MCF 10A (cell line): ENCODE results near the gene LCN12. TPM values are rescaled to one million over a fixed set of nuclear protein-coding genes. Genes with fewer than 3 reads are reported as not detected.

Experiments used
- BruUV-seq: library from RNA; stranded (reverse); fragments of 400-500 nt; replicated peaks from 2 replicates; lab custom pipeline; 2021; lab: Mats Ljungman, UMichigan
- CTCF ChIA-PET: fragments of 300-600 bp; sonication (Branson Sonifier 250); formaldehyde crosslinking; extraction: SDS; loops from one replicate; lab custom pipeline; 2021; ENCODE audit warnings: antibody characterized with exemption, inconsistent platforms; lab: Yijun Ruan, JAX
- POLR2A ChIA-PET: fragments of 300-600, 350-650 bp; sonication (Branson Sonifier 250); formaldehyde crosslinking; extraction: SDS; loops from one replicate; lab custom pipeline; 2020; ENCODE audit warnings: antibody characterized with exemption, inconsistent platforms; lab: Yijun Ruan, JAX
- DNase-seq: peaks from one replicate; pipeline ENCODE4 v3.0.0-alpha.2; 2018; ENCODE audit not compliant: unreplicated experiment
- H3K27ac Mint-ChIP-seq: one replicate; pipeline ENCODE4 v1.8.0; 2022; ENCODE audit warnings: mild to moderate bottlenecking, low read depth, mixed read lengths; ENCODE audit not compliant: unreplicated experiment
- H3K27me3 Mint-ChIP-seq: one replicate; pipeline ENCODE4 v1.8.0; 2022; ENCODE audit warnings: mixed read lengths; ENCODE audit not compliant: insufficient read depth, unreplicated experiment
- H3K36me3 Mint-ChIP-seq: one replicate; pipeline ENCODE4 v1.8.0; 2022; ENCODE audit warnings: mild to moderate bottlenecking, moderate library complexity, mixed read lengths; ENCODE audit not compliant: insufficient read depth, unreplicated experiment
- H3K4me1 Mint-ChIP-seq: one replicate; pipeline ENCODE4 v1.8.0; 2022; ENCODE audit warnings: mixed read lengths; ENCODE audit not compliant: insufficient read depth, unreplicated experiment
- H3K4me3 Mint-ChIP-seq: one replicate; pipeline ENCODE4 v1.8.0; 2022; ENCODE audit warnings: mild to moderate bottlenecking, moderate library complexity, mixed read lengths; ENCODE audit not compliant: unreplicated experiment
- H3K9me3 Mint-ChIP-seq: one replicate; pipeline ENCODE4 v1.8.0; 2022; ENCODE audit warnings: mixed read lengths; ENCODE audit not compliant: unreplicated experiment
- intact Hi-C: fragments of 100-400 bp; cut with micrococcal nuclease; formaldehyde crosslinking; loops from 2 replicates; pipeline ENCODE4 v1.14.1; 2022
- total RNA-seq: library from RNA; stranded (reverse); gene quantifications from 2 replicates; pipeline ENCODE4 v1.2.3, GENCODE V29; 2022
- TF ChIP-seq, protein P1 (sequence below): fragments of 200-600 bp; IDR thresholded peaks from one replicate; pipeline ENCODE4 v1.8.0; 2022; ENCODE audit warnings: antibody characterized with exemption, mild to moderate bottlenecking; ENCODE audit not compliant: unreplicated experiment

LCN12 gene
- total RNA-seq, 1 experiment from 2014 or later, result 0.86 TPM

DNA sequence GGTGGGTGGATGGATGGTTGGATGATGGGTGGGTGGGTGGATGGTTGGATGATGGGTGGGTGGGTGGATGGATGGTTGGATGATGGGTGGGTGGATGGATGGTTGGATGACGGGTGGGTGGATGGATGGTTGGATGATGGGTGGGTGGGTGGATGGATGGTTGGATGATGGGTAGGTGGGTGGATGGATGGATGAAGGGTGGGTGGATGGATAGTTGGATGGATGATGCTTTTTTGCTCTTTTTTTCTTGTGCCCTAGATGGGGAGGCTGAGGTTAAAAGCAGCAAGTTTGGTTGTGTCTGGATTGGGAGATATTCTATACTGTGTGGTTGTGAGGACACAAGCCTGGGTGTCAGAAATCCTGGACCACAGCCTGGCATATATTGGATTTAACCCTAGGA is 5.4 kb downstream of the LCN12 start:
- intact Hi-C loops, result no loop called here
- no peak overlapping the region for H3K4me3 Mint-ChIP-seq

DNA sequence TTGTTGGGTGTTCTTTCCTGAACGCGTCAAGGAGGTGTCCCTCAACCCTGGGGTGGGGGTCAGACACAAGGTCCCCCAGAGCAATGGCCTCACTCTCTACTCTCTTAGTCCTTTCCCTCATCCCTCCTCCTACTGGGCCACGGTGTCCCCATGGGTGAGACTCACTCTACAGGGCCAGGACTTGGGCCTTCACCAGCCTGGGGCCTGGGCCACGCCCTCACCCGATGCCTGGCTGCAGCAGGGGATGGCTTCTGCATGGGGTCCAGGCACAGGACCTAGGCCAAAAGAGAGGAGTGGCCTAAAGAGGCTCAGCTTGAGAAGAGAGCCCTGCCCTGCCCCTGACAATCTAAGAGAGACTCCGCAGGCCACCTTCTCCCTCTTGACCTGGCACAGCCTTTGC is 5.8 kb downstream of the LCN12 start:
- peaks cover 8% of the 10 kb centered on the region for H3K4me1 Mint-ChIP-seq
- ChIA-PET CTCF (interaction anchor here (0.6 kb wide), 1 partner anchor 88 kb away, joined by 3 read pairs; no protein-coding TSS in a partner anchor), POLR2A (no interaction called here)
- peaks cover 10% of the 10 kb centered on the region for H3K9me3 Mint-ChIP-seq
- no TSS peak for BruUV-seq
- TF ChIP-seq, protein P1, sequence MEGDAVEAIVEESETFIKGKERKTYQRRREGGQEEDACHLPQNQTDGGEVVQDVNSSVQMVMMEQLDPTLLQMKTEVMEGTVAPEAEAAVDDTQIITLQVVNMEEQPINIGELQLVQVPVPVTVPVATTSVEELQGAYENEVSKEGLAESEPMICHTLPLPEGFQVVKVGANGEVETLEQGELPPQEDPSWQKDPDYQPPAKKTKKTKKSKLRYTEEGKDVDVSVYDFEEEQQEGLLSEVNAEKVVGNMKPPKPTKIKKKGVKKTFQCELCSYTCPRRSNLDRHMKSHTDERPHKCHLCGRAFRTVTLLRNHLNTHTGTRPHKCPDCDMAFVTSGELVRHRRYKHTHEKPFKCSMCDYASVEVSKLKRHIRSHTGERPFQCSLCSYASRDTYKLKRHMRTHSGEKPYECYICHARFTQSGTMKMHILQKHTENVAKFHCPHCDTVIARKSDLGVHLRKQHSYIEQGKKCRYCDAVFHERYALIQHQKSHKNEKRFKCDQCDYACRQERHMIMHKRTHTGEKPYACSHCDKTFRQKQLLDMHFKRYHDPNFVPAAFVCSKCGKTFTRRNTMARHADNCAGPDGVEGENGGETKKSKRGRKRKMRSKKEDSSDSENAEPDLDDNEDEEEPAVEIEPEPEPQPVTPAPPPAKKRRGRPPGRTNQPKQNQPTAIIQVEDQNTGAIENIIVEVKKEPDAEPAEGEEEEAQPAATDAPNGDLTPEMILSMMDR, result no peak
- peaks cover 1% of the 10 kb centered on the region for H3K36me3 Mint-ChIP-seq
- H3K27ac Mint-ChIP-seq, result no peak overlapping the region
- no peak for DNase-seq
- intact Hi-C loops, result no loop called here
- no peak overlapping the region for H3K4me3 Mint-ChIP-seq
- H3K27me3 Mint-ChIP-seq, result no peaks in the 10 kb centered on the region

More for the DNA sequence above, 5.4 kb downstream of the LCN12 start:
- BruUV-seq, result no TSS peak
- CTCF ChIA-PET, result no interaction called here
- H3K36me3 Mint-ChIP-seq, result no peaks in the 10 kb centered on the region
- peaks cover 5% of the 10 kb centered on the region for H3K4me1 Mint-ChIP-seq
- TF ChIP-seq, protein P1, result no peak
- POLR2A ChIA-PET, result no interaction called here
- peaks cover 10% of the 10 kb centered on the region for H3K9me3 Mint-ChIP-seq
- no peak overlapping the region for H3K27ac Mint-ChIP-seq
- DNase-seq, result no peak
- no peaks in the 10 kb centered on the region for H3K27me3 Mint-ChIP-seq

DNA sequence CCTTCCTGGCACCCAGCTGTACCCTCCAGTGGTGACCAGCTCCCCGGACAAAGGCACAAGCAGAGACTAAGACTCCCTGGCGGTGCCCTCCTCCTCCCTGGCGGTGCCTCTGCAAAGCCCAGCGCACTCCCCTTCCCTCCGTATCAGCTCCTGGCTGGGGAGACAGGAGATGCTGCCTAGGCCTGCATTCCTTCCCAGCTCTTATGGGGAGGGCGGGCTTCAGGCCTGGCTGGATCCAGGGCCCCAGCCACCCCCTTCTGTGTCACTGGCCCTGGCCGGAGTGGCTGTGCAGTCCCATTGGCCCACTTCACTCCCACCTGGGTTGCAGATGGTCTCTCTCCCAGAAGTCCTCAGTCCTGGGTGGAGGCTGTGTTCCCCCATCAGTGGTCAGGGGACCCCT is 6.4 kb downstream of the LCN12 start:
- ChIA-PET POLR2A (no interaction called here), CTCF (no interaction called here)
- Mint-ChIP-seq H3K27me3 (no peaks in the 10 kb centered on the region), H3K4me3 (no peak overlapping the region), H3K36me3 (peaks cover 7% of the 10 kb centered on the region), H3K9me3 (peaks cover 10% of the 10 kb centered on the region), H3K27ac (peak overlapping the region; percentile 12), H3K4me1 (peaks cover 10% of the 10 kb centered on the region)
- no peak for DNase-seq
- TF ChIP-seq, protein P1, result no peak
- no TSS peak for BruUV-seq
- intact Hi-C loops, result no loop called here

DNA sequence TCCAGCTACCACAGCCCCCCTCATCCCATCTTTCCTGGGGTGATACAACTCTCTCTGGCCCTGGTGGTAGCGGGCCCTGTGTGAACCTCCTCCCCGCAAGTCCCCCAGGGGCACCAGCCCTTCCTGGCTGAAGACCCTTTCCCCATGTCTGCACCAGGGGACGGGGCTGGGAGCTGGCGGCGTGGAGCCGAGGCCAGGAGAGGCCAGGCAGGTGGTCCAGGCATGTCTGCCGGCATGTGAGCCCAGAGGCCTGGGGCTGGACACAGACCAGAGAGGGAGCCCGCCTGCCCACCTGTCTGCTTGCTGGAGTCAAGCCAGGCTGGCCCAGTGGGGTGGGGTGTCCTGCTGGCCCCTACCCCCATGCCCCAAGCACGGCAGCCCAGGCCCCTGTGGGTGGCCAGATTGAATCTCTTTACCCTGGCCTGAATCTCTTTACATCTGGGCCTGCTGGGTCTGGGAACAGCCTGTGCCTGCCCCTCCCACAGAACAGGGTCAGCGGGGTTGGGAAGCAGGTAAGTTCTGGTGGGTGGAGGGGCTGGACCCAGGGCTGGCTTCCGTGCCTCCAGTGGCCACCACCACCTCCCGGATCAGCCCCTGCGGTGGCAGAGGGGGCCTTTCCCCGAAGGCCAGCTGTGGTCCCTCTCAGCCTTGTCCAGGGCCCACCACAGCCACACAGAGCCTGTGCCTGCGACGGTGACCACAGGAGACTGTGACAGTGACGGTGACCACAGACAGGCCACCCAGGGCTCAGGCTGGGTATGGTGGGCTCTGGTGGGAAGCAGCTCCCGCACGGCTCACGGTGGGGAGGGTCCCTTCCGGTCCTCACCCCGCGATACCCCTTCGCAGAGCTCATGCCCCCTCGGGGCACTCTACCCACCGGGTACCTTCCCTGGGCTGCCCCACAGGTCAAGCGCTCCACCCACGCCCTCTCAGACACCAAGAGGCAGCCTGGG is 7.1 kb downstream of the LCN12 start:
- Mint-ChIP-seq H3K27ac (peak overlapping the region; percentile 12), H3K4me3 (no peak overlapping the region), H3K4me1 (peaks cover 10% of the 10 kb centered on the region), H3K9me3 (peaks cover 10% of the 10 kb centered on the region), H3K27me3 (no peaks in the 10 kb centered on the region), H3K36me3 (peaks cover 7% of the 10 kb centered on the region)
- DNase-seq, result no peak
- intact Hi-C loops, result no loop called here
- ChIA-PET POLR2A (interaction anchor here (0.8 to 1.5 kb wide), 2 partner anchors 11 to 180 kb away, joined by 3 to 5 read pairs; partner anchors contain the start of gene GRIN1), CTCF (interaction anchor here (0.7 to 1.1 kb wide), 3 partner anchors 70 to 76 kb away, joined by 3 read pairs; no protein-coding TSS in a partner anchor)
- no TSS peak for BruUV-seq
- TF ChIP-seq, protein P1, result no peak
